ENCODE measurements around the gene USP5.

DNA sequence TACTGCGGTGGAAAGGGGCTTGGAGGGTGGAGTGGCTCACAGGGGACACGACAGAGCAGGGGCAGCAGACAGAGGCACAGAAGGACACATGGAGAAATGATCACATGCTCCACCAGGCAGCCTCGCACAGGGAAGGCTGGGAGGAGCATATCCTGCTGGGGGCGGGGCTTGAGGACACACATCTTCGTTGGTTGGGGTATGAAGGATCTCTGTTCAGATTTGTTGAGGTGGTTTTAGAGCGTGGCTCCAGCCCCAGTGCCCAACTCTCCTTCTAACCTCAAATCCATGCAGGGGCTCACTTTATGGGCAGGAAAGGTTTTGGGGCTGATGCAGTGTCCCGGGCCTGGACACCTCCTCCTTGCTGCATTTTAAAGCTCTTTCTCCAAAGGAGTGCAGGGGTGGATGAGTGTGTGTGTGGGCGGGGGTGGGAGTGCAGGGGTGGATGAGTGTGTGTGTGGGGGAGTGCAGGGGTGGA, 24.5 kb upstream of the USP5 start:
- TF ChIP-seq CTCF (IDR thresholded peaks at IDR 0.05) = no peak
- TF ChIP-seq POLR2A (IDR thresholded peaks at IDR 0.05; ENCODE audit: low read length) = peak; percentile 39
- no peak for TF ChIP-seq RAD21 (conservative IDR thresholded peaks at IDR 0.05 in 1 of 2, IDR thresholded peaks at IDR 0.05 in 1 of 2)
- TF ChIP-seq MAZ (IDR thresholded peaks at IDR 0.05; ENCODE audit: borderline replicate concordance, low read depth, low read length) = no peak
- no peak for TF ChIP-seq HOXA7 (CRISPR knock-in tag; IDR thresholded peaks at IDR 0.05)
- TF ChIP-seq MYC (IDR thresholded peaks at IDR 0.05; ENCODE audit: borderline replicate concordance, low read length) = 0 out of 2 replicates have a peak, but pooled peaks have one; percentile 9
- TF ChIP-seq PHF8 (IDR thresholded peaks at IDR 0.05; ENCODE audit: borderline replicate concordance, low read depth) = no peak
- no peak for TF ChIP-seq POLR2AphosphoS2 (conservative IDR thresholded peaks at IDR 0.05; ENCODE audit: low read length)
- TF ChIP-seq CEBPB (IDR thresholded peaks at IDR 0.05) = no peak
- TF ChIP-seq, protein P1, sequence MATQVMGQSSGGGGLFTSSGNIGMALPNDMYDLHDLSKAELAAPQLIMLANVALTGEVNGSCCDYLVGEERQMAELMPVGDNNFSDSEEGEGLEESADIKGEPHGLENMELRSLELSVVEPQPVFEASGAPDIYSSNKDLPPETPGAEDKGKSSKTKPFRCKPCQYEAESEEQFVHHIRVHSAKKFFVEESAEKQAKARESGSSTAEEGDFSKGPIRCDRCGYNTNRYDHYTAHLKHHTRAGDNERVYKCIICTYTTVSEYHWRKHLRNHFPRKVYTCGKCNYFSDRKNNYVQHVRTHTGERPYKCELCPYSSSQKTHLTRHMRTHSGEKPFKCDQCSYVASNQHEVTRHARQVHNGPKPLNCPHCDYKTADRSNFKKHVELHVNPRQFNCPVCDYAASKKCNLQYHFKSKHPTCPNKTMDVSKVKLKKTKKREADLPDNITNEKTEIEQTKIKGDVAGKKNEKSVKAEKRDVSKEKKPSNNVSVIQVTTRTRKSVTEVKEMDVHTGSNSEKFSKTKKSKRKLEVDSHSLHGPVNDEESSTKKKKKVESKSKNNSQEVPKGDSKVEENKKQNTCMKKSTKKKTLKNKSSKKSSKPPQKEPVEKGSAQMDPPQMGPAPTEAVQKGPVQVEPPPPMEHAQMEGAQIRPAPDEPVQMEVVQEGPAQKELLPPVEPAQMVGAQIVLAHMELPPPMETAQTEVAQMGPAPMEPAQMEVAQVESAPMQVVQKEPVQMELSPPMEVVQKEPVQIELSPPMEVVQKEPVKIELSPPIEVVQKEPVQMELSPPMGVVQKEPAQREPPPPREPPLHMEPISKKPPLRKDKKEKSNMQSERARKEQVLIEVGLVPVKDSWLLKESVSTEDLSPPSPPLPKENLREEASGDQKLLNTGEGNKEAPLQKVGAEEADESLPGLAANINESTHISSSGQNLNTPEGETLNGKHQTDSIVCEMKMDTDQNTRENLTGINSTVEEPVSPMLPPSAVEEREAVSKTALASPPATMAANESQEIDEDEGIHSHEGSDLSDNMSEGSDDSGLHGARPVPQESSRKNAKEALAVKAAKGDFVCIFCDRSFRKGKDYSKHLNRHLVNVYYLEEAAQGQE (IDR thresholded peaks at IDR 0.05) = no peak
- no peak for TF ChIP-seq CHD2 (IDR thresholded peaks at IDR 0.05; ENCODE audit: low read length, partially characterized antibody)

All from A549 (cell line).